CD4-positive, CD25-positive, alpha-beta regulatory T cell (primary cell): ENCODE results near the gene GSDMA. TPM values are rescaled to one million over a fixed set of nuclear protein-coding genes. Genes with fewer than 3 reads are reported as not detected.
A peak's percentile ranks its signal among the peaks of the same experiment; 100 is the strongest.
"Not testable (repeated sequence)": the region's sequence is repeated elsewhere in the genome, so short reads cannot be mapped to it uniquely, and the experiment has no call there.

Experiments used
- ATAC-seq, 2 donors: fragments of 150-1000 bp; cut with Tn5 transposase; one replicate each; pipeline ENCODE4 v1.10.0; 2021; ENCODE audit warnings: low read depth in 2 of 2, moderate number of reproducible peaks in 2 of 2, moderate library complexity in 1 of 2
- DNase-seq, 3 donors: peaks; one replicate each; pipeline versions ENCODE4 v3.0.0 to v3.0.0-alpha.2; 2012 to 2022; ENCODE audit warnings: mixed read lengths in 1 of 3
- H3K27ac ChIP-seq: one replicate; pipeline ENCODE4 v1.7.0; 2013; ENCODE audit warnings: mild to moderate bottlenecking, low read length; ENCODE audit not compliant: insufficient read depth, poor library complexity, severe bottlenecking
- H3K27me3 ChIP-seq: one replicate; pipeline ENCODE4 v1.7.0; 2013; ENCODE audit warnings: low read length; ENCODE audit not compliant: control insufficient read depth, insufficient read depth
- H3K36me3 ChIP-seq: one replicate; pipeline ENCODE4 v1.7.0; 2013; ENCODE audit warnings: mild to moderate bottlenecking, low read length, moderate library complexity; ENCODE audit not compliant: control insufficient read depth, insufficient read depth
- H3K4me1 ChIP-seq: 2 replicates; pipeline ENCODE4 v1.7.0; 2013; ENCODE audit warnings: mild to moderate bottlenecking, low read length; ENCODE audit not compliant: insufficient read depth, control insufficient read depth, poor library complexity, severe bottlenecking
- H3K4me3 ChIP-seq: one replicate; pipeline ENCODE4 v1.7.0; 2013; ENCODE audit warnings: low read depth, mild to moderate bottlenecking, low read length, moderate library complexity
- H3K9me3 ChIP-seq, 2 experiments: 1 replicate in 1 of 2; 2 replicates in 1 of 2; pipeline ENCODE4 v1.7.0; 2013; ENCODE audit warnings: low read length in 2 of 2, mild to moderate bottlenecking in 1 of 2, moderate library complexity in 1 of 2; ENCODE audit not compliant: control insufficient read depth in 2 of 2
- H3K27ac Mint-ChIP-seq, 3 donors: one replicate each; pipeline ENCODE4 v1.8.0; 2020 to 2022; ENCODE audit warnings: mild to moderate bottlenecking in 3 of 3, mixed read lengths in 3 of 3, moderate library complexity in 2 of 3
- H3K27me3 Mint-ChIP-seq: one replicate; pipeline ENCODE4 v1.8.0; 2022; ENCODE audit warnings: mild to moderate bottlenecking, mixed read lengths
- H3K36me3 Mint-ChIP-seq: one replicate; pipeline ENCODE4 v1.8.0; 2020; ENCODE audit warnings: mixed read lengths
- H3K4me1 Mint-ChIP-seq, 4 donors: one replicate each; pipeline ENCODE4 v1.8.0; 2020 to 2022; ENCODE audit warnings: mixed read lengths in 4 of 4, mild to moderate bottlenecking in 1 of 4
- H3K4me3 Mint-ChIP-seq, 4 donors: one replicate each; pipeline ENCODE4 v1.8.0; 2020 to 2022; ENCODE audit warnings: mild to moderate bottlenecking in 4 of 4, mixed read lengths in 4 of 4, moderate library complexity in 3 of 4
- H3K9me3 Mint-ChIP-seq, 7 donors: one replicate each; pipeline ENCODE4 v1.8.0; 2020 to 2022; ENCODE audit warnings: mixed read lengths in 7 of 7, mild to moderate bottlenecking in 3 of 7, moderate library complexity in 2 of 7
- polyA plus RNA-seq, 4 donors: library from polyadenylated mRNA; unstranded; fragments of 300-500 nt; fragmentation: Illumina TruSeq; gene quantifications; one replicate each; pipeline ENCODE4 v1.2.3, GENCODE V29; 2021
- total RNA-seq: library from RNA; stranded (reverse); gene quantifications from one replicate; pipeline ENCODE4 v1.2.3, GENCODE V29; 2022

GSDMA gene
- total and polyA plus RNA-seq, 5 donors from 2014 or later, result 1.1 to 2.8 (median 2.1) TPM

GRCh38 chr17:39995438-39995837 lies 32.6 kb downstream of the GSDMA start:
- no peaks in the 10 kb centered on the region for H3K27me3 ChIP-seq
- Mint-ChIP-seq H3K4me1 (peaks cover 0 to 3% (median 0%) of the 10 kb centered on the region in 4 donors), H3K4me3 (no peak overlapping the region), H3K27me3 (no peaks in the 10 kb centered on the region), H3K27ac (peak overlapping the region; percentile 56 to 73 (median 63)), H3K9me3 (peaks cover 0 to 3% (median 0%) of the 10 kb centered on the region in 7 donors), H3K36me3 (peaks cover 56% of the 10 kb centered on the region)
- no peak for ATAC-seq
- H3K27ac ChIP-seq, result no peak overlapping the region
- DNase-seq, result no peak
- H3K36me3 ChIP-seq, result peaks cover 67% of the 10 kb centered on the region
- H3K4me3 ChIP-seq, result no peak overlapping the region
- no peaks in the 10 kb centered on the region for H3K4me1 ChIP-seq
- H3K9me3 ChIP-seq, result no peaks in the 10 kb centered on the region

GRCh38 chr17:39996162-39996561 lies 33.4 kb downstream of the GSDMA start:
- Mint-ChIP-seq H3K27ac (no peak overlapping the region), H3K27me3 (no peaks in the 10 kb centered on the region), H3K36me3 (peaks cover 51% of the 10 kb centered on the region), H3K9me3 (peaks cover 0 to 3% (median 0%) of the 10 kb centered on the region in 7 donors), H3K4me1 (peaks cover 0 to 3% (median 0%) of the 10 kb centered on the region in 4 donors), H3K4me3 (no peak overlapping the region)
- DNase-seq (no peak), ATAC-seq (no peak)
- H3K27ac ChIP-seq, result no peak overlapping the region
- H3K9me3 ChIP-seq, result no peaks in the 10 kb centered on the region
- H3K4me3 ChIP-seq, result no peak overlapping the region
- H3K27me3 ChIP-seq, result no peaks in the 10 kb centered on the region
- H3K4me1 ChIP-seq, result no peaks in the 10 kb centered on the region
- H3K36me3 ChIP-seq, result peaks cover 60% of the 10 kb centered on the region

GRCh38 chr17:39996800-39997199 lies 34.0 kb downstream of the GSDMA start:
- H3K27ac Mint-ChIP-seq, result no peak overlapping the region
- peaks cover 50% of the 10 kb centered on the region for H3K36me3 Mint-ChIP-seq
- no peak overlapping the region for H3K27ac ChIP-seq
- ATAC-seq, result no peak
- no peak overlapping the region for H3K4me3 Mint-ChIP-seq
- H3K4me3 ChIP-seq, result no peak overlapping the region
- no peaks in the 10 kb centered on the region for H3K4me1 ChIP-seq
- H3K4me1 Mint-ChIP-seq, result peaks cover 0 to 3% (median 0%) of the 10 kb centered on the region in 4 donors
- peaks cover 55% of the 10 kb centered on the region for H3K36me3 ChIP-seq
- no peaks in the 10 kb centered on the region for H3K27me3 Mint-ChIP-seq
- no peaks in the 10 kb centered on the region for H3K9me3 ChIP-seq
- no peaks in the 10 kb centered on the region for H3K27me3 ChIP-seq
- peaks cover 0 to 3% (median 0%) of the 10 kb centered on the region in 7 donors for H3K9me3 Mint-ChIP-seq
- no peak for DNase-seq

GRCh38 chr17:39997543-39997942 lies 34.7 kb downstream of the GSDMA start:
- Mint-ChIP-seq H3K9me3 (peaks cover 0 to 3% (median 0%) of the 10 kb centered on the region in 7 donors), H3K4me1 (peaks cover 0 to 3% (median 0%) of the 10 kb centered on the region in 4 donors), H3K27ac (no peak overlapping the region), H3K4me3 (no peak overlapping the region), H3K27me3 (no peaks in the 10 kb centered on the region), H3K36me3 (peaks cover 43% of the 10 kb centered on the region)
- Histone ChIP-seq H3K4me3 (no peak overlapping the region), H3K36me3 (peaks cover 47% of the 10 kb centered on the region), H3K4me1 (no peaks in the 10 kb centered on the region), H3K27ac (no peak overlapping the region), H3K27me3 (no peaks in the 10 kb centered on the region), H3K9me3 (no peaks in the 10 kb centered on the region)
- ATAC-seq, result no peak
- no peak for DNase-seq

- ATAC-seq, result no peak
Observed at GRCh38 chr17:39999067-39999466, 36.3 kb downstream of the GSDMA start.

GRCh38 chr17:40000161-40000560 lies 37.4 kb downstream of the GSDMA start:
- Histone ChIP-seq H3K27ac (no peak overlapping the region), H3K4me3 (no peak overlapping the region), H3K9me3 (no peaks in the 10 kb centered on the region), H3K27me3 (no peaks in the 10 kb centered on the region), H3K36me3 (peaks cover 21% of the 10 kb centered on the region), H3K4me1 (no peaks in the 10 kb centered on the region)
- H3K4me3 Mint-ChIP-seq, result no peak overlapping the region
- ATAC-seq, result no peak
- no peaks in the 10 kb centered on the region for H3K4me1 Mint-ChIP-seq
- H3K27ac Mint-ChIP-seq, result no peak overlapping the region
- DNase-seq, result no peak
- peaks cover 4% of the 10 kb centered on the region for H3K27me3 Mint-ChIP-seq
- peaks cover 0 to 3% (median 0%) of the 10 kb centered on the region in 7 donors for H3K9me3 Mint-ChIP-seq
- peaks cover 16% of the 10 kb centered on the region for H3K36me3 Mint-ChIP-seq

More at GRCh38 chr17:39999067-39999466, 36.3 kb downstream of the GSDMA start:
- H3K4me3 ChIP-seq, result no peak overlapping the region
- H3K4me1 Mint-ChIP-seq, result no peaks in the 10 kb centered on the region
- peak overlapping the region in 1 of 3 donors; percentile 44 for H3K27ac Mint-ChIP-seq
- no peaks in the 10 kb centered on the region for H3K4me1 ChIP-seq
- no peaks in the 10 kb centered on the region for H3K27me3 Mint-ChIP-seq
- no peak overlapping the region for H3K4me3 Mint-ChIP-seq
- H3K36me3 ChIP-seq, result peaks cover 32% of the 10 kb centered on the region
- no peak overlapping the region for H3K27ac ChIP-seq
- peaks cover 0 to 3% (median 0%) of the 10 kb centered on the region in 7 donors for H3K9me3 Mint-ChIP-seq
- H3K36me3 Mint-ChIP-seq, result peaks cover 27% of the 10 kb centered on the region
- no peaks in the 10 kb centered on the region for H3K9me3 ChIP-seq
- no peaks in the 10 kb centered on the region for H3K27me3 ChIP-seq
- DNase-seq, result no peak

- not testable (repeated sequence) for H3K27ac ChIP-seq, H3K4me1 Mint-ChIP-seq, H3K27ac Mint-ChIP-seq, H3K27me3 ChIP-seq, H3K4me1 ChIP-seq, H3K9me3 ChIP-seq, ATAC-seq, H3K36me3 ChIP-seq, H3K27me3 Mint-ChIP-seq, DNase-seq, H3K4me3 Mint-ChIP-seq, H3K4me3 ChIP-seq, H3K9me3 Mint-ChIP-seq
- H3K36me3 Mint-ChIP-seq, result peaks cover 11% of the 10 kb centered on the region
Observed at GRCh38 chr17:40001335-40001734, 38.5 kb downstream of the GSDMA start.

- no peak overlapping the region for H3K27ac ChIP-seq
- no peaks in the 10 kb centered on the region for H3K27me3 ChIP-seq
- no peaks in the 10 kb centered on the region for H3K9me3 ChIP-seq
- DNase-seq (no peak), ATAC-seq (no peak)
- H3K36me3 ChIP-seq, result no peaks in the 10 kb centered on the region
- no peaks in the 10 kb centered on the region for H3K36me3 Mint-ChIP-seq
- no peak overlapping the region for H3K4me3 Mint-ChIP-seq
- H3K27ac Mint-ChIP-seq, result no peak overlapping the region
- H3K27me3 Mint-ChIP-seq, result peaks cover 4% of the 10 kb centered on the region
- no peak overlapping the region for H3K4me3 ChIP-seq
- no peaks in the 10 kb centered on the region for H3K9me3 Mint-ChIP-seq
- no peaks in the 10 kb centered on the region for H3K4me1 ChIP-seq
- H3K4me1 Mint-ChIP-seq, result no peaks in the 10 kb centered on the region
Observed at GRCh38 chr17:40004072-40004471, 41.3 kb downstream of the GSDMA start.
